Activated CD8-positive, alpha-beta memory T cell treated with anti-CD3 and anti-CD28 coated beads, Interleukin-2, amount 50 U/mL, for 48 hours (primary cell): ENCODE results near the gene ZNF462.
"Not testable (repeated sequence)": the region's sequence is repeated elsewhere in the genome, so short reads cannot be mapped to it uniquely, and the experiment has no call there.

Experiments
- DNase-seq: peaks from one replicate; pipeline ENCODE4 v3.0.0-alpha.2; 2020

ZNF462 gene

DNA sequence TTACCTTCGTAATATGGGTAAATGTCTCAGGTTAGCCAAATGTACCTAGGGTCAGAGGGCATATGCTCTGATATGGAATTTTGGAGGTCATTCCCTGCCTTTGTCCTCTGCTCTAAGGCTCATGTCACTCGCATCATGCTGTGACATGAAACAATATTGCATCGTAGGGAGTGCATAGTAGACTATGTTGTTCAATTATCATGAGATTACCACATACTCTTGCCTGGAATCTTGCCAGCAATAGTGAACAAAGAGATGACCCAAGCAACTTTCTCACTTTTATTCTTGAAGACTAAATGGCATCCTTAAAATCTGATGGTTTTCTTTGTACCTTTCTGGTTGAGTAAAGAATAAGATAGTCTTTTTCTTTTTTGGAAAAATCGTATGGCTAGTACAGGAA is 27.6 kb downstream of the ZNF462 start:
- no peak for DNase-seq

DNA sequence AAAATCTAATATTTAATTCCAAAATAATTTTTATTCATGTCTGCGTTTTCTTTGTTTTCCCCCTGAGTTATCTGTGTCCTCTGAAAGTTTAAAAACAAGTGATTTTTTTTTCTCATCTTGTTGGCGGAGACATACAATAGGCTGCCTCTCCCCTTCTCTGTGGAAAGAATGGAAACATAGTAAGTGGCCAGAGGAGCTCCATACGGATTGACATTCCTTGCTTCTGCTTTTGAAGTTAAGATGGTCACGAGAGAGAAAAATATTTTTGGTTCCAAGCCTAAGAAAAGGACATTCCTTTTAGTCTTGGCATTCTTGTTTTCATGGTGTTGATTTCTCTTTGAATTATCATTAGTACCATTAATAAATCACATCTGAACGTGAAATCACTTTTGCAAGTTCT is 28.3 kb downstream of the ZNF462 start:
- DNase-seq: no peak

DNA sequence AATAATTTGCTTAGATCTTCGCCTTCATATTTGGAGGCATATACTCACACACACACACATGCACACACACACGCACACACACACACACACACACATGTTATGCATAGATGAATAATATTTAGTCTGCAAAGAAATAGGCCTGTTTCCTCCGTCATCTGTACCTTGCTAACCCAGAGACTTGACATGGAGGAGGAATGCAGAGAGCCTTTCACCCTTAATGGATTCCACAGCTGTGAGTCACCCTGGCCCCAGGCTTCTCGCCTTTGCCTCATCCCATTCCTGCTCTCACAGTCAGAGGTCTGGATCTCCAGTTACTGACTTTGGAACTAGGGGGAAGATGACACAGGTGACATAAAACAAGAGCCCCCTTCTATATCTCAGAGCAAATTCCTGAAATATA is 29.7 kb downstream of the ZNF462 start:
- DNase-seq: no peak

DNA sequence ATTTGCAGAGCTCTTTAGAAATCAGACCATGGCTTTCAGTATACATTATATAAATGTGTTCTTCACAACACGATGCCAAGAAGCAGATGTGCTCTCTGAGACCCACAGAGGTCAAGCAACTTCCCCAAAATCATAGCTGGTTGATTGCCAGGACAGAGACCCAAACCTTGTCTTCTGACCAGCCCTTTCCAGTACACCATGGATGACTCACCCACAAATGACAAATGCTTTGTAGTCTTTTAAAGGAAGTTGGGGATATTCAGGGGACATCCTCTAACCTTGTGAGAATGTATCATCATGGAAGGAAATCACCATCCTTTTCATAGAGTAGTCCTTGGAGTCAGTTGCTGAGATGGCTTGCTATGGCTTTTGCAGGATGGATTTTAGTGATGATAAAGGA is 30.1 kb downstream of the ZNF462 start:
- DNase-seq: no peak

DNA sequence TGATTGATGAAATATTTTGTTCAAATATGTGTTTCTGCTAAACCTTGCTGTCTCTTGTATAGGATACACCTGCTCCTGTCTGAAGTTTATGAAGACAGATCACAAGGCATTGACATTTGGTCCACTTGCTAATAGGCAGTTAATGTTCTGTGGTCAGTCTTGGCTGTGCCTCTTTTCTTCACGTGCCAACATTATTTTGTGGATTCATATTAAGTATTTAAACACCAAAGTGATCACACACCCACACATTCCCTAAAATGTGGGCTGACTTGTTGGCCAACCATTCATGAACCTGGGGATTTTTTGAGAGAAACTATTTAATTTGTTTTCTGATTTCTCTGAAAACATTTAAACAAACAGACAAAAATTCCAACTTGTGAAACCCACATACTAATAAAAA is 33.7 kb downstream of the ZNF462 start:
- DNase-seq: no peak

DNA sequence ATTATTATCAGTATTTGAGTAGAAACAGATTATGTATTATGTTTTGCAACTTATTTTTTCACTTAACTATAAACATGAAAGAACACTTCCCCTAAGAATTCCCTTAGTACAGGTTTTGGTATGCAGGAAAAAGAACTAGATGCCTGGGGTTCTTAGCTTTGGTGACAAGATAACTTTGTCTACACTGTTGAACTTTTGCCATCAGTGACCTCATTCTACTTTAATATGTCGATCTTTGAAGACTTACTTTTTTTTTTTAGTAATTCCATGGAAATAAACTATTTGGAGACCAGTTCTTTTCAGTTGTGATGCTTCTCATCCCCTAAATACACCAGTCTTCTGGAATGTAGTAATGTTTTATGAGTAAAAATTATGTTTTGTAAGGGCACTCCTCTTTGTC is 34.3 kb downstream of the ZNF462 start:
- no peak for DNase-seq

DNA sequence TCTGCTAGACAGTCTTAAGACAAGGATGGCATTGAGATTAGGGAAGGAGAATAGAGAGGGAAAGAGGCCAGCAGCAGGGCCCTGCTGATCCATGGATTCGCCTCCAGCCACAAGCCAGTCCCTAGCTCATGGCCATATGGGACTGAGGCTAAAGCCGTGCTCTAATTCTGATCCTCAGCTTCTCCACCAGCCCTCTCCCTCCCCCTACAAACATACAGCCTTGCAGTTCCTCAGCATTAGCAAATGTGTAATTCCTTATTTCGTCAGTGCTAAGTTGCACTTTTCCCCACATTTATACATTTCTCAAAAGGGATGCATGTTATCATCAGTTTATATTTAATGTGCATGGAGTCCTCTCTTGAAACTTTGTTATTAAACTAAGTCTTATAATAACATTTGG is 34.8 kb downstream of the ZNF462 start:
- no peak for DNase-seq

DNA sequence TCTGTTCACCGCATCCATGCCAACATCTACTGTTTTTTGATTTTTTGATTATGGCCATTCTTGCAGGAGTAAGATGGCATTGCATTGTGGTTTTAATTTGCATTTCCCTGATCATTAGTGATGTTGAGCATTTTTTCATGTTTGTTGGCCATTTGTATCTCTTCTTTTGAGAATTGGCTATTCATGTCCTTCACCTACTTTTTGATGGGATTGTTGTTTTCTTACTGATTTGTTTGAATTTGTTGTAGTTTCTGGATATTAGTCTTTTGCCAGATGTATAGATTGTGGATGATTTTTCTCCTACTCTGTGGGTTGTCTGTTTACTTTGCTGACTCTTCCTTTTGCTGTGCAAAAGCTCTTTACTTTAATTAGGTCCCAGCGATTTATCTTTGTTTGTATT is 37.6 kb downstream of the ZNF462 start:
- DNase-seq: not testable (repeated sequence)

DNA sequence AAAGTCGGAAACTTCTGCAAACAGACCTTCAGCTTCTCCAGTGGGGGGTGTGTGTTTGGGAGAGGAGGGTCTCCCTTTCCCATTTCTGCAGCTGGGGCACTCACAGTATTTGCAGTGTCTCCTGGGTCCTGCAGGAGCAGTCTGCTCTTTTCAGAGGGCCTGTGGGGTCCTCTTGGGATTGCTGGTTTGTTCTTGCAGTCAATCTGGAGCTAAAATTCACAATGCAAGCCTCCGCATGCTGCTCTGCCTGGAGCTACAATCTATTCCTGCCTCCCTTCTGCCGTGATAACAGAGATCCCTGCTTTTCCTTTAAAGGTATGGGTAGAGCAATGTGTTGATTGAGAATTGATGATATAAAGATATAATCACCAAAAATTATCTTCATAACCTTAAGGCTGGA is 43.2 kb downstream of the ZNF462 start:
- no peak for DNase-seq

DNA sequence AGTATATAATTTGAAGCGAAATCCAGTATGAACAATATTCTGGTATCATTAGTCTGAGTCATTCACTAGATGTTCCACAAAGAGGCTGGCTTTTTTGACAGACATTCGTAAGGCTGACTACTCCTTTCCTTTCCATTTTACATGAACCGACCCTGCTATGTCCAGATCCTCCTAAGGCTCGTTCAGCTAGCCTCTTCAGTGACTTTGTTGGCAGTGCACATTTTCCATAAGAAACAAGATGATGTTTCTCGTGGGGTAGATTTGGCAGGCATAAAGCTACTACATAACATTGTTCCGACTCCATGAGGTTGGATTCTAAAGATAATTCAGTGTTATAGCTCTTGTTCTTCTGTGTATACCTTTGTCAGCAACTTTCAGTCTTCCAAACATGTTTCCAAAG is 49.0 kb downstream of the ZNF462 start:
- DNase-seq: no peak

DNA sequence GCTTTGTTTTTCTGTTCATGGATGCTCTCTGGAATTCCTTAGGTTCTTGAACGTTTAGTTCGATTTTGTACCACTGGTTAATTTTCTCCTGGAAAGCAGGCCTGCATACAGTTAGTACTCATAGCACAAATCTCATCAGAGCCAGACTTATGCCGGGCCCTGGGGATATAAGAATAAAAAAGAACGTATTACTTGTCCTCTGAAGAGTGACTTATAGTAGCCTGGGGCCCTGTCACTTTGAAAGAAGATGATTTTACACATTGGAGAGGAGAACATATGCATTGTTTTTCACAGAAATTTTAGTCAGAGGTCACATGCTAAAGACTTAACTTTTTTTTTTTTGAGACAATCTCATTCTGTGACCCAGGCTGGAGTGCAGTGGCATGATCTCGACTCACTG is 50.3 kb downstream of the ZNF462 start:
- DNase-seq: no peak

DNA sequence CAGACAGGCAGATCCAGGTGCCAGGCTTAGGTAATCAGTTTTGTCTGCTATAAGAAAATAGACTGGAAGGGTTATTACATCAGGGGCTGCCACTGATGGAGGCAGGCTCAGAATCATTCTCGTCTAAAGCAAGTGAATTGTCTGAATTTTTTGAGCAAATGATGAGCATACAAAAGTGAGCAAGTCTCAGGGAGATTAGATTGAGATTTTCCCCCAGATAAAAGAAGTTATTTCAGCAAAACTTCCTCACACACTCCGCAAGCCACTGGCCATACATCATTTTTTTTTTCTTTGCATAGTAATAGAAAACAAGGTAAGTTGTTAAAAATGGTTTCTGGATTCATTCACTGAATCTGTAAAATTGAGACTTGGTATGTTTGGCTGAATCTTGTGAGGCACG is 52.9 kb downstream of the ZNF462 start:
- no peak for DNase-seq

DNA sequence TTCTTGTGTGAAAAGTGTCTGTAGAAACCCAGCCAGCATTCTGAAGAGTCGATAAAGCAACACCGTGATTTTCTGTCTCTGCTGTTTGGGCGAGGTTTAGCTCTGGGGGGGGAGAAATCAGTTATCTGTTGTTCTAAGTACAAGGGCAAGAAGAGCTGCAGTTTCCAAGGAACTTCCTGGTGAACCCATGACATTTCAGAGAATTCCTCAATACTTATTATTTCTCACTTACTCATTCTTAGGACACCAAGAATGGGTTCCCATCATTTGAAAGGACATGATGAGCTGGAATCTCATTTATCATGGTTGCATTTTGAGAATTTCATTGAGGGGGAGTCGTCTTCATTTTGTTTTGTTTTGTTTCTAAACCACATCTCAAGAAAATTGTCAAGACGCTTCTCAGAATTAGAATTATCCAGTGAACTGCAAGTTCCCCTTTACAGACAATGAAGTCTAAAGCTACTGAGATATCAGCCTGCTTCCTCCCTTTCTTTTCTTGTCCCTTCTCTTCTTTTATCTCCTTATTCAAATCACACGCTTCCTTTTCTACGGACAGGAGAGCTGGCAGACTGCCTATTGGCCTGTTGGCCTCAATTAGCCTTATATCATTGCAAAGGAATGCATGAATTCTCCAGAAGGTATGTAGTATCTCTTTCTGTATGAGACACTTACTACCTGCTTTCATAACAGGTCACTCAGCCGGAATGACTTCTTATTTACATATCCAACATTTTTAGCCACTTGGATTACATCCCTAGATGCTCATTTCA is 53.7 kb downstream of the ZNF462 start:
- DNase-seq: no peak

DNA sequence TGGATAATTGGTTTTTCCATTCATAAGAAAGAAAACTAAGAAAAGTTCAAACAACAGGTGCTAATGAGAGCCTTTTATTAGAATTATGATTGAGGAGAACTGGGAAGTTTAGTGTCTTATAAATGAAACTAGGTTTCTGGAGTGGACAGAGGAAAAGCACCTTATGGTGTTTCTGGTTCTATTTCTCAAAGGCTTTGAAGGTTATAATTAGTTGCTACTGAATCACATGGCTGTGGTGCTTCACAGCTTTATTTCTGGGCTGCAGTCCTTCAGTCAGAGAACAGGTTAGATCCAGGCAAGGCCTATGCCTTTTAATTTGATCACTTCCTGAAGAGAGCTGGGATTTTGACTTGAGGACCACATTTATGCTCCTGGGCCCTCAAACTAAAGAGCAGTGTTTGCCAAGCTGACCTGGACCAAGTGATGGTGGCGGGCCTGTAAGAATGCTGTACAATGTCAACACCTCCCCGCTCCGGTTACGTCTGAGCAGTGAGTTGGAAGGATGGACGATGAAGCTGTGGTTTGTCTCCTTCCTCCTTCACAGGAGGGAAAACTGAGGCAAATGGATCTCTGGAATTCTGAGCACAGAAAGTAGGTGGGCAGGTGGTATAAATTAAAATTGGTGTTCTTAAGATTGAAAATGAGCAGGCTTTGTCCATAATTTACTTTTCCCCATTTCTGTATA is 56.0 kb downstream of the ZNF462 start:
- DNase-seq: no peak

DNA sequence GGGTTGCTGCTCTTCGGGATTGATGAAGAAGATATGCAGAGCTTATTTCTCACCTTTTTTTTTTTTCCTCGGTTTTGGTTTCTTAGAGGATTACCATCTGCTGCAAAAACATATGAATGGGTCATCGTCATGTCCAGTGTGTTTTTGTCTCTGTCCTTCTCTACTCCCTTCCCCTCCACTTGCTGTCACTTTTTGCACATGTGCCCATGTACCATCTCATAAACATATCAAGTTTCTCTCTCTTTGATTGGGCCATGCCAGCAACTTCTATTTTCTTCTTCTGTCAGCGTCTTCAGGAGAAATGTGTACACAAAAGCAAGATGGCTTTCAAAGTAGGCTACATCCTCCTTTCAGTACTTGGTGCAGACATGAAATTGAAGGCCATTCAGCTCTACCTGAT is 57.1 kb downstream of the ZNF462 start:
- no peak for DNase-seq

DNA sequence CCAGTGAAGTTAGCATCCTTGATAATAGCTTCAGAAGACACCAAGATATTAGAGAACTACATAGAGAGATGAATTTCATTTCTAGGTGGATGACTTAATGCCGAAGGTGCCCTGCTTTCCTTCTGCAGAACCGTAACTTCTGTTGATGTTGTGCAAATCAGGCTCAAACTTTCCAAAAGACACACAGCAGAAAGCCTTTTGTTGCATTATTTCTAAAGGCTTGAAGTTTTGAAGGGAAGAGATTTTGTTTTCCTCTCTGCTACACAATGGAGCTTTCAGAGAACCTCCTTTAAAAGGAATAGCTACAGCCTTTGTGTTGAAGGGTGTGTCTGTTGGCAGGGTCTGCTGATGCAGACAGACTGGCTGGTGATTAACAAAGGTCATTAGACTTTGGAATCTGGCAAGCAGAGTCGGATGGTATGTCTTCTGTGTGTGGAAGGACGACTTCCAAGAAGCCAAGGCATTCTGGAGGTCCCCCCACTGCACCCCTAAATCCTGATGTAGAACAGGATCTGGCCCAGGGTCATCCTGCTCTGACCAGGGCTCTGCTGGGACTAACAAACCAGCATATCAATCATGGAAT is 57.8 kb downstream of the ZNF462 start:
- DNase-seq: no peak

DNA sequence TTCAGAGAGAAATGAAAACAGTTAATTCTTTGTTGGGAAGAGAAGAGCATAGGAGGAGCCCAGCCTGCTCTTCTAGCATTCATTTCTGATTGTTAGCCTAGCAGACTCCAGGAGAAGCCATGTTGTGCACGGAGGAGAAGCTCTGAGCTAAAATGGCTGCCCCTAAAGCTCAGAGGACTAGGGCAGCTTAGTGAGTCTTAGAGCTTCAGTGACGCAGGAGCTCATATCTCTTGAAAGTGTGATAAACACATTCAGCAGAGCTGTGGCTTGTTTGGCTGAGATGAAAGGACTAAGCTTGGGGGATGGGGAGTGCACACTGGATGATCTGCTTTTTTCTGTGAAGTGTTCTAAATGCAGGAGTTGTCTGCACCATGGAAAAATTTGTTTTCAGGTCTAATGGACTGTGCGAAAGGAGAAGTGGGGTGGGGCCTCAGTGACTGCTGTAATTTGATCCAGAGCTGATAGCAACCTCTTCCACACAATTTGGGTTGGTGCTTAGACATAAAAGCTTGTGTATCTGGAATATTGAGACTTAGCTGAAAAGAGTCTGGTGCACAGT is 58.5 kb downstream of the ZNF462 start:
- no peak for DNase-seq

DNA sequence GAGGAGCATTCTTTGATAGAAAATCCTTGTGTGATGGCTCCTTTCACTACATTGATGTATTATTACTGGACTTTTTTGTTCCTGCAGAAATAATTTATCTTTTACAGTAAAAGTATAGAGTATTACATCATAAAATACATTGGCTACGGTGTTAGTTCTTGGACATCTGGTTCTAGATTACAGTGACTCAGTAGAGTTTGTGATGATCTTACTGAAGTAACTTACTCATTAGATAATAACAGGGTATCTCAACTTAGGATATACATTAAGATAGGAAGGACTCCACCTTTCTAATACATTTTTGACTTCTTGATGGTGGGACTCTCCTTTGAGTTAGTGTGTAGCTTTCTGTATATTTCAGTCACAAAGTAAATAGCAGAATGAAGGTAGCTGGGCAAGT is 59.1 kb downstream of the ZNF462 start:
- DNase-seq: no peak

DNA sequence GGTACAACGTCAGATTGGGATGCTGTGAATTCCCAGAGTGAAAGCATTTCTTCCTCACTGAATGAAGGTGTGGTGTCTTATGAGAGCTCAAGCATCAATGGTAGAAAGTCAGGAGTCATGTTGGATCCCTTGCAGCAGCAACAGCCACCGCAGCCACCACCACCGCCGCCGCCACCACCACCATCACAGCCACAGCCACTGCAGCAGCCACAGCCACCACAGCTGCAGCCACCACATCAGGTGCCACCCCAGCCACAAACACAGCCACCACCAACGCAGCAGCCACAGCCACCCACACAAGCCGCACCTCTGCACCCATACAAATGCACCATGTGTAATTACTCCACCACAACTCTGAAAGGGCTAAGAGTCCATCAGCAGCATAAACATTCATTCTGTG is 62.4 kb downstream of the ZNF462 start:
- DNase-seq: no peak

DNA sequence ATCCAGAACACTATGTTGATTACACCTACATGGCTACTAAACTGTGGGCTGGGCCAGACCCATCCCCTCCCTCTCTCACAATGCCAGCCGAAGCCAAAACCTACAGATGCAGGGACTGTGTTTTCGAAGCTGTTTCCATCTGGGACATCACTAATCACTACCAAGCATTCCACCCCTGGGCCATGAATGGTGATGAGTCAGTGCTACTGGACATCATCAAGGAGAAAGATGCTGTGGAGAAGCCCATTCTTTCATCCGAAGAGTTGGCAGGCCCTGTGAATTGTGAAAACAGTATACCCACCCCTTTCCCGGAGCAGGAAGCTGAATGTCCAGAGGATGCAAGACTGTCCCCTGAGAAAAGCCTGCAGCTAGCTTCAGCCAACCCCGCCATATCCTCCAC is 65.0 kb downstream of the ZNF462 start:
- no peak for DNase-seq

DNA sequence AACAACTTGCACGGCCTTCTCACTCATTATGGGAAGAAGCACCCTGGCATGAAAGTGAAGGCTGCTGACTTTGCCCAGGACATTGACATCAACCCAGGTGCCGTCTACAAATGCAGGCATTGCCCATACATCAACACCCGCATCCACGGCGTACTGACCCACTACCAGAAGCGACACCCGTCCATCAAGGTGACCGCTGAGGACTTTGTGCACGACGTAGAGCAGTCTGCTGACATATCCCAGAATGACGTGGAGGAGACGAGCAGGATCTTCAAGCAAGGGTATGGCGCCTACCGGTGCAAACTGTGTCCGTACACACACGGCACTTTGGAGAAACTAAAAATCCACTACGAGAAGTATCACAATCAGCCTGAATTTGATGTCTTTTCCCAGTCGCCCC is 65.4 kb downstream of the ZNF462 start:
- no peak for DNase-seq

DNA sequence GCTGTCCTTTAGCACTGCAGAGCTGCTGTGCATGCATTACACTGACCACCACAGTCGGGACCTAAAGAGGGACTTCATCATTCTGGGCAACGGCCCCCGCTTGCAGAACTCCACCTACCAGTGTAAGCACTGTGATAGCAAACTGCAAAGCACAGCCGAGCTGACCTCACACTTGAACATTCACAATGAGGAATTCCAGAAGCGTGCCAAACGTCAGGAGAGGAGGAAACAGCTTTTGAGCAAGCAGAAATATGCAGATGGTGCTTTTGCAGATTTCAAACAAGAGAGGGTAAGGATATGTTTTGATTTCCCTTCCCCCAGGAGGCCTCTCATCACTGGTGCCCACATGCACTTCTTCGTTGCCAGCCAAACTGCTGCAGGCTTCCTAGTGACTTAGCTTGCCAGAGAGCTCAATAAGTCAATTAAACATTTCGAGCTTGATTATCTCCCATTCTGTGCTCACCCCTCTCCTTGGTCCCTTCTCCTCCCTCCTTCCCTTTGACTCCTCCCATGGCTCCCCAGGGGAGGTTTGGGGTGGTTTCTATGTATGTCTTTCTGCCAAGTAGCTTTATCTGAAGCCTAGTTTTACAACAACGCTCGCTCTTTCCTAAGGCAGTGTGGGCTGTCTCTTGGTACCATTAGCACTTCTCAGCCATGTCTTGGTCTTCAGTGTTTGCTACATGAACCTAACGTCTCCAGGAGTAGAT is 66.7 kb downstream of the ZNF462 start:
- no peak for DNase-seq

DNA sequence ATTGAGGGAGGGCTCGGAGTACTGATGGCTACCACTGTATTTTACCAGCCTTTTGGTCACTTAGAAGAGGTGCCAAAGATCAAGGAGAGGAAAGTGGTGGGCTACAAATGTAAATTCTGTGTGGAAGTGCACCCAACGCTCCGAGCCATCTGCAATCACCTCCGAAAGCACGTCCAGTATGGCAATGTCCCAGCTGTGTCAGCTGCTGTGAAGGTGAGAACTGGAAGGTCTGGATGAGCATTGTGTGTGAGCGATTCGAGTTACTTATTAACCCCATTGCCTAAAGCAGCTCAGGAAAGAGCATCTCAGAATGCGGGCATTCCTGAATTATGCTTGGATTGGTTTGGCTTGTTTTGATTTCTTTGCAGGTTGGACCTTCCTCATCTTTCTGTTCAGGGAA is 67.5 kb downstream of the ZNF462 start:
- DNase-seq: no peak

DNA sequence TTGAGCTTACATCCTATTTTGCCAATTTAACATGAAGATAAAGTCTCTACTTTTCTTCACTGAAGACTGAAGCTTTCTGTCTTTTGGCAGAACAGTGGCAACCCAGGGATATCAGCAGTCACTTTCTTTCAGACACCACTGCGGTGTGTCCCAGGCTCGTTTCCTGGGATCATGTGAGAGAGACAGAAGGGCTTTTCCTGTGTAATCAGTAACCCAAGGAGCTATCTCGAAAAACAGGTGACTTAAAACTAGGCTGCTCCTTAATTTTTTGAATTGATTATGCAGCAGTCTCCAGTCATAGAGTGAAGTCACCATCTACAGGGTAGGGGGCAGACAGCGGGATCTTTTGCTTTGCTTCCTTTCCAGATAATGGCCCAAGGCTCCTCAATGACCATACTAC is 68.5 kb downstream of the ZNF462 start:
- no peak for DNase-seq
